HepG2 (cell line): ENCODE results near the gene MTARC1. TPM values are rescaled to one million over a fixed set of nuclear protein-coding genes. Genes with fewer than 3 reads are reported as not detected.

ENCODE experiments used
- DPF2 ChIP-seq: sonication (generic); formaldehyde crosslinking; IDR thresholded peaks from 2 replicates; pipeline ENCODE4 v1.4.0; 2020; ENCODE audit warnings: mild to moderate bottlenecking, low read depth, missing genetic modification reagents, borderline replicate concordance
- FIP1L1 ChIP-seq: fragments of 200-400 bp; formaldehyde crosslinking; IDR thresholded peaks from 2 replicates; pipeline ENCODE4 v1.6.1; 2018; ENCODE audit warnings: low read depth, mild to moderate bottlenecking, low read length, moderate library complexity, borderline replicate concordance; ENCODE audit not compliant: insufficient read depth
- FOXP4 ChIP-seq: sonication (generic); formaldehyde crosslinking; IDR thresholded peaks from 2 replicates; pipeline ENCODE4 v1.4.0; 2020; ENCODE audit warnings: missing genetic modification reagents
- GFI1 ChIP-seq: sonication (generic); formaldehyde crosslinking; IDR thresholded peaks from 2 replicates; pipeline ENCODE4 v1.5.0; 2020; ENCODE audit warnings: missing genetic modification reagents, mild to moderate bottlenecking, borderline replicate concordance
- HDAC1 ChIP-seq: sonication (generic); formaldehyde crosslinking; IDR thresholded peaks from 2 replicates; pipeline ENCODE4 v1.5.1; 2020; ENCODE audit warnings: mild to moderate bottlenecking, missing genetic modification reagents
- HOMEZ ChIP-seq: IDR thresholded peaks from 2 replicates; pipeline ENCODE4 v1.6.1; 2016; ENCODE audit warnings: low read depth
- IRF9 ChIP-seq: sonication (generic); formaldehyde crosslinking; IDR thresholded peaks from 2 replicates; pipeline ENCODE4 v1.8.0; 2022; ENCODE audit warnings: missing genetic modification reagents, mild to moderate bottlenecking, borderline replicate concordance
- KLF11 ChIP-seq: IDR thresholded peaks from 2 replicates; pipeline ENCODE4 v1.6.1; 2016; ENCODE audit warnings: missing compliant biosample characterization
- NR2F6 ChIP-seq, 2 experiments: IDR thresholded peaks; 2 replicates each; pipeline ENCODE4 v1.6.1; 2016; ENCODE audit warnings: antibody characterized with exemption in 1 of 2, mild to moderate bottlenecking in 1 of 2
- REST ChIP-seq, 2 experiments: IDR thresholded peaks; 2 replicates each; pipeline ENCODE4 v1.6.1; 2011 to 2012; ENCODE audit warnings: low read length in 2 of 2, borderline replicate concordance in 1 of 2, low read depth in 1 of 2, mild to moderate bottlenecking in 1 of 2, moderate library complexity in 1 of 2
- RFXAP ChIP-seq: sonication (generic); formaldehyde crosslinking; IDR thresholded peaks from 2 replicates; pipeline ENCODE4 v1.4.0; 2020; ENCODE audit warnings: missing genetic modification reagents, borderline replicate concordance
- SMAD3 ChIP-seq: sonication (generic); formaldehyde crosslinking; IDR thresholded peaks from 2 replicates; pipeline ENCODE4 v1.4.0; 2020; ENCODE audit warnings: missing genetic modification reagents
- TAF1 ChIP-seq: sonication (generic); formaldehyde crosslinking; IDR thresholded peaks from 2 replicates; pipeline ENCODE4 v1.4.0; 2020; ENCODE audit warnings: missing genetic modification reagents
- TEAD2 ChIP-seq: sonication (generic); formaldehyde crosslinking; IDR thresholded peaks from 2 replicates; pipeline ENCODE4 v1.9.0; 2021; ENCODE audit warnings: missing genetic modification reagents
- ZNF260 ChIP-seq: sonication (generic); formaldehyde crosslinking; IDR thresholded peaks from 2 replicates; pipeline ENCODE4 v1.4.0; 2020; ENCODE audit warnings: missing genetic modification reagents, low read depth, mild to moderate bottlenecking, borderline replicate concordance
- ZNF503 ChIP-seq: sonication (generic); formaldehyde crosslinking; IDR thresholded peaks from 2 replicates; pipeline ENCODE4 v1.4.0; 2020; ENCODE audit warnings: missing genetic modification reagents
- ZNF737 ChIP-seq: sonication (generic); formaldehyde crosslinking; IDR thresholded peaks from 2 replicates; pipeline ENCODE4 v1.5.0; 2020; ENCODE audit warnings: missing genetic modification reagents, mild to moderate bottlenecking, borderline replicate concordance
- polyA plus RNA-seq, 8 experiments: library from polyadenylated mRNA; depleted of rRNA in 3 of 8; stranded (reverse) in 7 of 8; unstranded in 1 of 8; fragments of >200 nt; fragmentation: Illumina TruSeq in 4 of 8; extraction: Trizol in 4 of 8; gene quantifications; 2 replicates each; pipeline versions ENCODE4 v1.2.1 to v1.2.3, GENCODE V29; 2011 to 2016; ENCODE audit warnings: low read depth in 4 of 8, missing spikeins in 1 of 8, mixed read lengths in 1 of 8; ENCODE audit not compliant: insufficient read depth in 1 of 8
- total RNA-seq, 5 experiments: library from RNA; depleted of rRNA; stranded (reverse); fragments of >200 nt; fragmentation: Illumina TruSeq; extraction: Trizol; gene quantifications; 2 replicates each; pipeline ENCODE4 v1.2.3, GENCODE V29; 2016; ENCODE audit warnings: low read depth in 1 of 5

The MTARC1 gene
- total and polyA plus RNA-seq, 2 of the 13 experiments (the other 11 are each of a cell fraction or from before 2014, with no cell fraction given) = 19.4 to 106 TPM

GRCh38 chr1:220748089-220748934, 38.4 kb upstream of the MTARC1 start, which contains the start of gene MTARC2 (continued):
- TF ChIP-seq IRF9 (CRISPR knock-in tag) (0 out of 2 replicates have a peak, but pooled peaks have one; percentile 65), ZNF737 (CRISPR knock-in tag) (no peak), HOMEZ (CRISPR knock-in tag) (peak; percentile 28; the same call in 1 of the 2 replicates), TEAD2 (CRISPR knock-in tag) (0 out of 2 replicates have a peak, but pooled peaks have one; percentile 25), FIP1L1 (no peak), GFI1 (no peak; the same call in 1 of the 2 replicates), FOXP4 (CRISPR knock-in tag) (peak; percentile 79), SMAD3 (CRISPR knock-in tag) (no peak; the same call in 1 of the 2 replicates), RFXAP (CRISPR knock-in tag) (peak; percentile 78), TAF1 (CRISPR knock-in tag) (peak; percentile 89), DPF2 (CRISPR knock-in tag) (no peak), NR2F6 (IDR thresholded peaks at IDR 0.05) (peak; percentile 31; the same call in 1 of the 2 replicates), NR2F6 (CRISPR knock-in tag; IDR thresholded peaks at IDR 0.05) (peak; percentile 64), REST (IDR thresholded peaks at IDR 0.05; ENCODE audit: borderline replicate concordance in 1 of 2, low read depth in 1 of 2, low read length in 2 of 2) (peak in 1 of 2 experiments; percentile 24; a peak in 1 of 4 replicates), ZNF260 (CRISPR knock-in tag) (peak; percentile 54; the same call in 1 of the 2 replicates), KLF11 (CRISPR knock-in tag) (no peak), ZNF503 (0 out of 2 replicates have a peak, but pooled peaks have one; percentile 22), HDAC1 (peak; percentile 49; the same call in 1 of the 2 replicates)
